ENCODE data around the gene LIF.

LIF gene

GRCh38 chr22:30230787-30231461 is 15.6 kb downstream of the LIF start:
- H3K9me3 ChIP-seq (ENCODE audit: control extremely low read depth in 1 of 5, control insufficient read depth in 4 of 5, insufficient read depth in 2 of 5, low read depth in 1 of 5, low read length in 4 of 5) = no peaks in the 10 kb centered on the region
- no peaks in the 10 kb centered on the region for H3K36me3 ChIP-seq (ENCODE audit: control insufficient read depth in 4 of 4, insufficient read depth in 4 of 4, low read length in 3 of 4)
- no peak overlapping the region for H3K4me3 ChIP-seq (ENCODE audit: control insufficient read depth in 1 of 7, extremely low read depth in 1 of 7, insufficient read depth in 4 of 7, low read depth in 2 of 7, low read length in 6 of 7)
- H3K27ac ChIP-seq (ENCODE audit: insufficient read depth in 1 of 2, low read depth in 1 of 2, low read length in 2 of 2, poor library complexity in 1 of 2, severe bottlenecking in 2 of 2) = no peak overlapping the region
- WGBS (ENCODE audit: insufficient coverage) = 98% methylated on average over 9 of the region's 9 CpGs
- POLR2A ChIA-PET = interaction anchor here (0.5 to 0.6 kb wide), 2 partner anchors 16 to 19 kb away, joined by 3 read pairs; no protein-coding TSS in a partner anchor
- no peaks in the 10 kb centered on the region for H3K27me3 ChIP-seq (replicated peaks in 2 of 5; ENCODE audit: control insufficient read depth in 4 of 5, insufficient read depth in 5 of 5, low read length in 4 of 5)
- CTCF ChIA-PET = interaction anchor here (0.6 kb wide), 2 partner anchors 421 to 632 kb away, joined by 3 read pairs; no protein-coding TSS in a partner anchor
- DNase-seq = no peak
- H3K4me1 ChIP-seq (ENCODE audit: control extremely low read depth in 1 of 4, control insufficient read depth in 4 of 4, insufficient read depth in 4 of 4, low read length in 3 of 4) = peaks cover 0 to 19% (median 4%) of the 10 kb centered on the region in 4 experiments

DNA sequence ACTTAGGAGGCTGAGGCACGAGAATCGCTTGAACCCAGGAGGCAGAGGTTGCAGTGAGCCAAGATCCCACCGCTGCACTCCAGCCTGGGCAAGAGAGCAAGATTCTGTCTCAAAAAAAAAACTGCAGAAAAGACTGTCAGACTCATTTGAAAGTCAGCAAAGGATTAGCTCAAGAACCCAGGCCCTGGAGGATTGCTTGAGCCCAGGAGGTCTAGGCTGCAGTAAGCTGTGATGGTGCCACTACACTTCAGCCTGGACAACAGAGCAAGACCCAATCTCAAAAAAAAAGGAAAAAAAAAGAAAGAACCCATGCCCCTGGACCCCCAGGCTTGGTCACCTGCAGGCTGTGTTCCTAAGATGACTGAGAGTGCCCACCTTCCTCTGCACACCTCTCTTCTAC is 16.2 kb downstream of the LIF start:
- Histone ChIP-seq H3K27me3 (replicated peaks in 2 of 5; ENCODE audit: control insufficient read depth in 4 of 5, insufficient read depth in 5 of 5, low read length in 4 of 5) (no peaks in the 10 kb centered on the region), H3K36me3 (ENCODE audit: control insufficient read depth in 4 of 4, insufficient read depth in 4 of 4, low read length in 3 of 4) (no peaks in the 10 kb centered on the region), H3K4me3 (ENCODE audit: control insufficient read depth in 1 of 7, extremely low read depth in 1 of 7, insufficient read depth in 4 of 7, low read depth in 2 of 7, low read length in 6 of 7) (no peak overlapping the region), H3K27ac (ENCODE audit: insufficient read depth in 1 of 2, low read depth in 1 of 2, low read length in 2 of 2, poor library complexity in 1 of 2, severe bottlenecking in 2 of 2) (no peak overlapping the region), H3K4me1 (ENCODE audit: control extremely low read depth in 1 of 4, control insufficient read depth in 4 of 4, insufficient read depth in 4 of 4, low read length in 3 of 4) (peaks cover 0 to 24% (median 7%) of the 10 kb centered on the region in 4 experiments), H3K9me3 (ENCODE audit: control extremely low read depth in 1 of 5, control insufficient read depth in 4 of 5, insufficient read depth in 2 of 5, low read depth in 1 of 5, low read length in 4 of 5) (no peaks in the 10 kb centered on the region)
- CTCF ChIA-PET = interaction anchor here (0.6 kb wide), 2 partner anchors 421 to 631 kb away, joined by 3 read pairs; no protein-coding TSS in a partner anchor
- POLR2A ChIA-PET = interaction anchor here (0.5 to 0.6 kb wide), 2 partner anchors 17 to 20 kb away, joined by 3 read pairs; no protein-coding TSS in a partner anchor
- WGBS (ENCODE audit: insufficient coverage) = 96% methylated on average over 3 of the region's 3 CpGs
- DNase-seq = no peak

DNA sequence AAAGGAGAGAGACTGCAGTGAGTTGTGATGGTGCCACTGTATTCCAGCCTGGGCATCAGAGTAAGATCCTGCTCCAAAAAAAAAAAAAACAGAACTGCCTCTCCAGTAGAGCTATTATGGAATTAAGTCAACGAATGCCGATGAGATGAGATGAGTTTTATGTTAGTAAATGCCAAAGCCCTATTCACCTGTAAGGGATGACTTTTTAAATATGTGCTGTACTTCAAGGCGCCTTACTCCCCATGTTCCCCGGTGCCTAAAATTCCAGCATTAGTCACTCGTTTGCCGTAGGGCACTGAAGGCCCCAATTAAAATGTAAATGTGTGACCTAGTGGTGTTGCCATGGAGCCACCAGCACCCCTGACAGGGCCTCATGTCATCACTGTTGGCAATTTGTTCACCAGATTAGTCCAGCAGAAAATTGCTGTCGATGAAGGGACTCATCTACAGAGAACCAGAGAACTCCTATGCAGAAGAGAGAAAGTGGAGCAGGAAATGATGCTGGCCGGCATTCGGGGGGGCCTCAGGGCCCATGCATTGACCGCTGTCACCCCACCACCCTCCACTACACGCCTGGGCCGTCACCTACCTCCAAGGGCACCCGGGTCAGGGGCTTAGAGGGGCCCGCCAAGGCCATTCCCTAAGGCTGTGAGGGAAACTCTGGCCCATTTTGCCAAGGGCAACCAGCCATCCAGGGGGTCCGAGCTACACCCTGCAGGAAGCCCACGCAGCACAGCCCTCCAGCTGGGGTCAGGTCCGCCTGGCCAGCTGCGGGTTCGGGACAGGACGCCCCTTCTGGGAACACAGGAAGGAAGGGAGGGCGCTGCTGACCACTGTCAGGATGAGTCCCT is 17.8 kb downstream of the LIF start:
- H3K27ac ChIP-seq (ENCODE audit: insufficient read depth in 1 of 2, low read depth in 1 of 2, low read length in 2 of 2, poor library complexity in 1 of 2, severe bottlenecking in 2 of 2) = no peak overlapping the region
- 78% methylated on average over 9 of the region's 21 CpGs for WGBS (ENCODE audit: insufficient coverage)
- ChIA-PET CTCF (interaction anchor here (0.8 kb wide), 1 partner anchor 118 kb away, joined by 4 read pairs; no protein-coding TSS in a partner anchor), POLR2A (interaction anchor here (0.6 to 0.7 kb wide), 3 partner anchors 13 to 545 kb away, joined by 3 to 5 read pairs (median 3); no protein-coding TSS in a partner anchor)
- no peak overlapping the region for H3K4me3 ChIP-seq (ENCODE audit: control insufficient read depth in 1 of 7, extremely low read depth in 1 of 7, insufficient read depth in 4 of 7, low read depth in 2 of 7, low read length in 6 of 7)
- H3K27me3 ChIP-seq (replicated peaks in 2 of 5; ENCODE audit: control insufficient read depth in 4 of 5, insufficient read depth in 5 of 5, low read length in 4 of 5) = no peaks in the 10 kb centered on the region
- H3K36me3 ChIP-seq (ENCODE audit: control insufficient read depth in 4 of 4, insufficient read depth in 4 of 4, low read length in 3 of 4) = no peaks in the 10 kb centered on the region
- no peaks in the 10 kb centered on the region for H3K9me3 ChIP-seq (ENCODE audit: control extremely low read depth in 1 of 5, control insufficient read depth in 4 of 5, insufficient read depth in 2 of 5, low read depth in 1 of 5, low read length in 4 of 5)
- H3K4me1 ChIP-seq (ENCODE audit: control extremely low read depth in 1 of 4, control insufficient read depth in 4 of 4, insufficient read depth in 4 of 4, low read length in 3 of 4) = peaks cover 0 to 35% (median 11%) of the 10 kb centered on the region in 4 experiments
- DNase-seq = no peak

DNA sequence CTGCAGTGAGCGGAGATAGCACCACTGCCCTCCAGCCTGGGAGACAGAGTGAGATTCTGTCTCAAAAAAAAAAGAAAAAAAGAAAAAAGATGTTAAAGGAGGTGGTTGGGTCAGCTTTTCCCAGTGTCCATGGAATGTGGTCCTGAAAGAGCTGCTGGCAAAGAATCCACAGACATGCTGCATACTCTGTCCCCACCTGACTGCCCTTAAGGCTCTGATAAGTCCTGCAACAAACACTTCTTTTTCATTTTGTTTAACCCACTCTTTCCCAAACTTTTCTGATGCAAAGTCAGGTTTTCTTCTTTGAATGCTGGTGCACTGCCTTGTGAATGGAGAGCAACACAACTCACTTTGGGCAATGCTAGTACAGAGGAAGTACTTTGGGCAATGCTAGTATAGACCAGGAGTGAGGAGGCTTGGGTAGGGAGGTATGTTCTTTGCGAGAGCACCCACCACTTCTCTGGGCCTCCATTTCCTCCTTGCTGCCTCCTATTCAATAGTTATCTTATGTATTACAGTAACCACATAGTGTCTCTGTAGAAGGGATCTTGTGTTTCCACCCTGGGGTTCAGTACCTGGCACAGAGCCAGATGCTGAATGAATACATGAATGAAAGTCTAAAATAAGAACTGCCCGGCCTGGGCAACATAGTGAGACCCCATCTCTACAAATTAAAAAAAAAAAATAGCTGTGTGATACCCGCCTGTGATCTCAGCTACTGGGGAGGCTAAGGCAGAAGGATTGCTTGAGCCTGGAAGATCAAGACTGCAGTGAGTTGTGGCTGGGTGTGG is 18.9 kb downstream of the LIF start:
- ChIA-PET CTCF (interaction anchor here (0.8 kb wide), 1 partner anchor 117 kb away, joined by 4 read pairs; no protein-coding TSS in a partner anchor), POLR2A (interaction anchor here (0.6 to 0.7 kb wide), 3 partner anchors 14 to 546 kb away, joined by 3 to 5 read pairs (median 3); no protein-coding TSS in a partner anchor)
- WGBS (ENCODE audit: insufficient coverage) = 94% methylated on average over 2 of the region's 4 CpGs
- Histone ChIP-seq H3K27me3 (replicated peaks in 2 of 5; ENCODE audit: control insufficient read depth in 4 of 5, insufficient read depth in 5 of 5, low read length in 4 of 5) (no peaks in the 10 kb centered on the region), H3K27ac (ENCODE audit: insufficient read depth in 1 of 2, low read depth in 1 of 2, low read length in 2 of 2, poor library complexity in 1 of 2, severe bottlenecking in 2 of 2) (no peak overlapping the region), H3K4me3 (ENCODE audit: control insufficient read depth in 1 of 7, extremely low read depth in 1 of 7, insufficient read depth in 4 of 7, low read depth in 2 of 7, low read length in 6 of 7) (no peak overlapping the region), H3K36me3 (ENCODE audit: control insufficient read depth in 4 of 4, insufficient read depth in 4 of 4, low read length in 3 of 4) (no peaks in the 10 kb centered on the region), H3K4me1 (ENCODE audit: control extremely low read depth in 1 of 4, control insufficient read depth in 4 of 4, insufficient read depth in 4 of 4, low read length in 3 of 4) (peaks cover 0 to 39% (median 9%) of the 10 kb centered on the region in 4 experiments), H3K9me3 (ENCODE audit: control extremely low read depth in 1 of 5, control insufficient read depth in 4 of 5, insufficient read depth in 2 of 5, low read depth in 1 of 5, low read length in 4 of 5) (no peaks in the 10 kb centered on the region)
- peak in 2 of 3 donors; percentile 50 to 62 for DNase-seq

DNA sequence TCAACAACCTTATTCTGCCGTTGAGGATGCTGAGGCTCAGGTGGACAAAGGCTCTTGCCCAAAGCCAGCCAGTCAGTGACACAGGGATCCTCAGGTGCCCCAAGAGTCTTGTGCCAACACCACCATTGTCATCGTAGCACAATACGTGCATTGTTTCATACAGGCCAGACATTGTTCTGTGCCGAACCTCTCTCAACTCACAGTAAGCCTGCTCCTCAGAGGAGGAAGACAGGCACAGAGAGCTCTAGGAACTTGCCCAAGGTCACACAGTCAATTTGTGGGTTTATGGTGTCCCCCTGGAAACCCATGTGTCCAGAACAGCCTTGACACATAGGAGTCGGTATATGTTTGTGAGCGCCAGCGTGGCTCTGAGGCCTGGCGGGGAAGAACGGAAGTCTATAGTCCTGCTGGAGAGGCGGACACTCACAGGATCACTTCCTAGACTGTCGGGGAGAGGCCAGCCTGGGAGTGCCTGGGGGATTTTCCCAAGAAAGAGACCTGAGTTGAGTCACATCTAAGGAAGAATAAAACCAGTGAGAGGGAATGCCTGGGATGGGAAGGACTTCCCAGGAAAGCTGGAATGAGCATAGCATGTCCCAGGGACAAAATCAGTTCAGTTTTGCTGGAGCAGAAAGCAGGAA is 20.2 kb downstream of the LIF start:
- Histone ChIP-seq H3K27ac (ENCODE audit: insufficient read depth in 1 of 2, low read depth in 1 of 2, low read length in 2 of 2, poor library complexity in 1 of 2, severe bottlenecking in 2 of 2) (no peak overlapping the region), H3K4me3 (ENCODE audit: control insufficient read depth in 1 of 7, extremely low read depth in 1 of 7, insufficient read depth in 4 of 7, low read depth in 2 of 7, low read length in 6 of 7) (no peak overlapping the region), H3K36me3 (ENCODE audit: control insufficient read depth in 4 of 4, insufficient read depth in 4 of 4, low read length in 3 of 4) (no peaks in the 10 kb centered on the region), H3K27me3 (replicated peaks in 2 of 5; ENCODE audit: control insufficient read depth in 4 of 5, insufficient read depth in 5 of 5, low read length in 4 of 5) (no peaks in the 10 kb centered on the region), H3K4me1 (ENCODE audit: control extremely low read depth in 1 of 4, control insufficient read depth in 4 of 4, insufficient read depth in 4 of 4, low read length in 3 of 4) (peaks cover 0 to 45% (median 14%) of the 10 kb centered on the region in 4 experiments), H3K9me3 (ENCODE audit: control extremely low read depth in 1 of 5, control insufficient read depth in 4 of 5, insufficient read depth in 2 of 5, low read depth in 1 of 5, low read length in 4 of 5) (no peaks in the 10 kb centered on the region)
- POLR2A ChIA-PET = no interaction called here
- no peak for DNase-seq
- WGBS (ENCODE audit: insufficient coverage) = 97% methylated on average over 10 of the region's 11 CpGs
- CTCF ChIA-PET = interaction anchor here (0.8 kb wide), 1 partner anchor 29 kb away, joined by 3 read pairs; no protein-coding TSS in a partner anchor

DNA sequence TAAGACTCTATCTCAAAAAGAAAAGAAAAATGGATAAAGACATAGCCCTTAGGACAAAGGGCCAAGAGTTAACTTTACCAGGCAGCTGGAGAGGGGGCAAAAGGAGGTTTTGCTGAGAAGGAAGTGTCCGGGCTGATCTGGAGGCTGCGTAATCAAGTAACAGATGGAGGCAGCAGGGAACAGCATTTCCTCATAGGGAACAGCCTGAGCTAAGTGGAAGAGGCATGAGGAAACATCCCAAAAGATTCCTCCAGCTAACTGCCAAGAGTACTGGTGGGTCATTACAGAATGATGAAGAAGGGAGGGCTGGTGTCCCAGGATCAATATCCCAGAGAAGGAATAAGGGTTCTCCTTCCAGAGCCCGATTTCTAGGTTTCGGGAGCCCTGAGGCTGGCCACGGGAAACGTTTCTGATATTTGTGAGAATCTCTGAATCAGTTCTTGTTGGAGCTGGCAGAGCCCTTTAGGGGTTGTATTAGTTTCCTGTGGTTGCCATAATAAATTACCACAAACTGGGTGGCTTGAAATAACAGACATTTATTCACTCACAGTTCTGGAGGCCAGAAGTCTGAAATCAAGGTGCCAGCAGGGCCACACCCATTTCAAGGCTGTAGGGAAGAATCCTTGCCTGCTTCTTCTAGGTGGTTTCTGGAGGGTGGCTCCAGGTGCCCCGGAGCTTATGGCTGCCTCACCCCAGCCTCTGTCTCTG is 21.2 kb downstream of the LIF start:
- DNase-seq = peak in 1 of 3 donors; percentile 45
- POLR2A ChIA-PET = interaction anchor here (0.5 to 1.4 kb wide), 4 partner anchors 10 to 1246 kb away, joined by 3 read pairs; partner anchors contain the start of gene LIF
- CTCF ChIA-PET = interaction anchor here (1.2 to 1.5 kb wide), 3 partner anchors 16 to 117 kb away, joined by 3 to 7 read pairs (median 5); no protein-coding TSS in a partner anchor
- Histone ChIP-seq H3K4me3 (ENCODE audit: control insufficient read depth in 1 of 7, extremely low read depth in 1 of 7, insufficient read depth in 4 of 7, low read depth in 2 of 7, low read length in 6 of 7) (no peak overlapping the region), H3K36me3 (ENCODE audit: control insufficient read depth in 4 of 4, insufficient read depth in 4 of 4, low read length in 3 of 4) (no peaks in the 10 kb centered on the region), H3K9me3 (ENCODE audit: control extremely low read depth in 1 of 5, control insufficient read depth in 4 of 5, insufficient read depth in 2 of 5, low read depth in 1 of 5, low read length in 4 of 5) (no peaks in the 10 kb centered on the region), H3K27me3 (replicated peaks in 2 of 5; ENCODE audit: control insufficient read depth in 4 of 5, insufficient read depth in 5 of 5, low read length in 4 of 5) (no peaks in the 10 kb centered on the region), H3K27ac (ENCODE audit: insufficient read depth in 1 of 2, low read depth in 1 of 2, low read length in 2 of 2, poor library complexity in 1 of 2, severe bottlenecking in 2 of 2) (no peak overlapping the region), H3K4me1 (ENCODE audit: control extremely low read depth in 1 of 4, control insufficient read depth in 4 of 4, insufficient read depth in 4 of 4, low read length in 3 of 4) (peaks cover 0 to 54% (median 23%) of the 10 kb centered on the region in 4 experiments)
- WGBS (ENCODE audit: insufficient coverage) = 93% methylated on average over 4 of the region's 7 CpGs
